Kasumi-1 (cell line): ENCODE results near the gene ZNF275.
"Not testable (repeated sequence)": the region's sequence is repeated elsewhere in the genome, so short reads cannot be mapped to it uniquely, and the experiment has no call there.

Experiments
- DNase-seq, 2 experiments: peaks; one replicate each; lab custom pipeline; 2025; lab: John Stamatoyannopoulos, UW

The ZNF275 gene

DNA sequence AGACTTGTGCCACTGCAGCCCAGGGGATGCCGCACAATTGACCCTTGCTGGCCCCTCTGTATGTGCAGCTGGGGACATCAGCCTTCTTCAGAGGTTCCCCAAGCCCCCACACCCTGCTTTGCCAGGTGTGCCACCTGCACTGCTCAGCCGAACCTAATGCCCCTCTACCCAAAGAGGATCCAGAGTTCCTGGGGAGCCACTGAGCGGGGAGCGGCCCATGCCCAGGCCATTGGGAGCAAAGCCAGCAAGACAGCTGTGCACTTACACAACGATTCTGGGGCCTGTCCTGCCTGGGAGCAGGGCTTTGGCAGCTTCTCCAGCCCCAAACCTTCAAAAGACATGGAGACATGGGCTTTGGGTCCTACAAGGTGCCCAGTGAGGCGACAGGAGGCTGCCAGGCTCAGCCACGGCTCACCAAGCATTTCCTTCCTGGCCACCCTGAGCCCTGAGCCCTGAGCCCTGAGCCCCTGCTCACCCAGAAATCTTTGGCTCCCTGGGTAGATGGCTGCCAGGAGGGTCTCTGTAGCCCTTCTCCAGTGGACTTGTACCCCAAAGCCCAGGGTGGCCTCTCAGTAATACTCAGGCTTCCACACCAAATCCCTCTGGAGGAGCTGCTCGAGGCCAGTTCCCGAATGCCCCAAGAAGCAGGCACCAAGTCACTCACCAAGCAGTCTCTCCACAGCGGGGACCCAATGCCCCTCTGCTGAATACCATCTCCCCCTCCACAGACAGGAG lies 54.2 kb downstream of the ZNF275 start:
- no peak for DNase-seq

DNA sequence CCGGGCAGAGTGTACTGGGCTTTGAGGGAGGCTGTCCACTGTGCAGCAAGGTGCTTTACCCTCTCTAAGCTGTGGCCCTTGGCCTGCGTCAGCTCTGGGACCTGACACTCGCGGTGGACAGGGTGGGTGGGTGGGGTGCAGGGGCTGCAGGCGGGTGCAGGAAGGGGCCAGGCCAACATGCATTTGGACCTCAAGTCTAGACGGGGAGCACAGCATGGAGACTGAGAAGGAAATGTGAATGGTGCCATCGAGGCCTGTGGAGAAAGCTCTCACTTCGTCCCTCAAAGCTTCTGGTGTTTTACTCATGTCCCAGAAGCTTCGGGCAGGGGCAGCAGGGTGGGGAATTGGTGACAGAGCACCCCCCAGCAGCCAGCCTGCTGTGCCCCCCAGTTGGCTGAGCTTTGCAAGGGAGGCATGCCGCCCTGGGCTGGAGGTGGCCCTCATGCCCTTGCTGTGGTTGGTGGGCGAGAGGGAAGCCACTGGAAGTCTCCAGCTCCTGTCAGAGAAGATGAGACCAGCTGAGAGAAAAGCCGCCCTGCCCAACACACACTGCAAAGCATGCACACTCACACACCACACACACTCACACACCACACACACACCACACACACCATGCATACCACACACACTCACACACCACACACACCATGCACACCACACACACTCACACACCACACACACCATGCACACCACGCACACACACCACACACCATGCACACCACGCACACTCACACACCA lies 54.9 kb downstream of the ZNF275 start:
- no peak for DNase-seq

DNA sequence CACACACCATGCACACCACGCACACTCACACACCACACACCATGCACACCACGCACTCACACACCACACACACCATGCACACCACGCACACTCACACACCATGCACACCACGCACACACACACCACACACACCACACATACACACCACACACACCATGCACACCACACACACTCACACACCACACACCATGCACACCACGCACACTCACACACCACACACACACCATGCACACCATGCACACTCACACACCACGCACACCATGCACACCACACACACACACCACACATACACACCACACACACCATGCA lies 55.5 kb downstream of the ZNF275 start:
- DNase-seq: not testable (repeated sequence)

DNA sequence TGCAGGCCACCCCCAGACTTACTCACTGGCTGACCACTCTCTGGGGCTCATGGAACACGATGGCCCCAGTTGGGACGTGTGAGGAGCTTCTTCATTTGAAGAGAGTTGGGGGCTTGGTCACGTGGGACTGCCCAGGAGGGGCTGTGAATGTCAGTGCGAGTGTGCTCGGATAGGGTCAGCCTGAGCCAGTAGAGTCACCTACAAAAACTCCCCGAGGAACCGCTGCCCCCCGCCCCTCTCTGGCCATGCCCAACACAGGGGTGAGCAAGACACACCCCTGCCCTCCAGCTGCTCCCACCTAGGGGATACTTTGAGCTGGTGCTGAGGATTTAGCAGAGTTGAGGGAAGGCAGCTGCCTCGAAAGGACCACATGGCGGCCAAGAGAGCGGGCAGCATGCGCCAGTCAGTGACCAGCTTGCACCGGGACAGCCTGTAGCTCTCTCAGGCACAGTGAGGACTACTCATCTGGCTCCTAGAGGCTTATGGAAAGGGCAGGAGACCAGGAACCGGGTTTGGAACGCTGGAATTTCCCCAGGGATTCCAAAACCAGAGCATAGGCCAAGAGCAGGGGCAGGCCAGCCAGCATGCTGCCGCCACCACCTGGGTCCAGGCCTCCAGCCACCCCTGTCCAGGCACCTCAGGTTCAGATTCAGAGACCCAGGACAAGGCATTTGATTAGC lies 58.8 kb downstream of the ZNF275 start:
- DNase-seq: no peak

DNA sequence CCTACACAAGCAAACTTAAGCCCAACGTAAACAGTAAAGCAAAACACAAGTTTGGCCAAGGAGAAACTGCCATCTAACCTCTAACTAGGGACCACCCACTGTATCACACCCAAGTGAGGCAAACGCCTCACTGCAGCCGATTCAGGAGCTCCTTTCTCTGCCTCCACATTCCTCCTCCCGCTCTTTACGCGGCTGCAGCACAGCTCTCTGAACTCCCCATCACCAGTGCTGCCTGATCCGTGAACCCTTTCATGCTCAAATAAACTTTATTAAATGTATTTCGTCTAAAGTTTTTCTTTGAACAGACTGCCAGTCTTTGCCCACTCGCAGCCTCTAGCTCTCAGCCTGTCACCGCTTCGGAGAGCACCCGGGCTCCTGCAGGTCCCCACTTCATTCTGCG lies 60.7 kb downstream of the ZNF275 start:
- no peak for DNase-seq

DNA sequence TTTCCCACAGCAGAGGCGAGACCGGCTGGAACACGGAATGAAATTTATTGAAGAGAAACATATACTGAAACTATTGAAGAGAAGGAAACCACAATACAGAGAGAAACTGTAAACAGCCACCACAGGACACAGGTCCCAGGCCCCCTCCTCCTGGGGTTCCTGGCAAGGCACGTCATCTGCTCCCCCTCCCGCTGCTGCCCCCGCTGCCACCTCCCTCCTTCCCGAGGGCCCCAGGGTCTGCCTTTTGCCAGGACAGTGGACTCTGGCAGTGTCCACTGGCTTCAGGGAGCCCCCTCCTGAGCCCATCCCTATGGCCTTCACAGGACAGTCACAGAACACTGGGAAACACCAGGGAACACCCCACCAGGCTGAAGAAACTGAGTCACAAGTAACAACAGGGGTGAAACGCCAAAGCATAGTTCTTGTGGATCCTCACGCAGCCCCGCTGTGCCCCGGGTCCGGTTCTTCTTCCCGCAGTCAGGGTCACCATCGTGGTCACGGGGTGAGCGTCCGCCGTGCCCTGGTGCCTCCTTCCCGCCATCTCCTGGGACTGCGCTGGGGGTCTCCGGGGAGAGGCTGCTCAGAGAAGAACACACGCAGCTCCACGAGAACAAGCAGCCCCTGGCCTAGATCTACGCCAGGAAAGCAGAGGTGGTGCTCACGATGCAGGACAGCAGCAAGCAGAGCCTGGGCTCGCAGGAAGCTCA lies 61.8 kb downstream of the ZNF275 start:
- DNase-seq: no peak

DNA sequence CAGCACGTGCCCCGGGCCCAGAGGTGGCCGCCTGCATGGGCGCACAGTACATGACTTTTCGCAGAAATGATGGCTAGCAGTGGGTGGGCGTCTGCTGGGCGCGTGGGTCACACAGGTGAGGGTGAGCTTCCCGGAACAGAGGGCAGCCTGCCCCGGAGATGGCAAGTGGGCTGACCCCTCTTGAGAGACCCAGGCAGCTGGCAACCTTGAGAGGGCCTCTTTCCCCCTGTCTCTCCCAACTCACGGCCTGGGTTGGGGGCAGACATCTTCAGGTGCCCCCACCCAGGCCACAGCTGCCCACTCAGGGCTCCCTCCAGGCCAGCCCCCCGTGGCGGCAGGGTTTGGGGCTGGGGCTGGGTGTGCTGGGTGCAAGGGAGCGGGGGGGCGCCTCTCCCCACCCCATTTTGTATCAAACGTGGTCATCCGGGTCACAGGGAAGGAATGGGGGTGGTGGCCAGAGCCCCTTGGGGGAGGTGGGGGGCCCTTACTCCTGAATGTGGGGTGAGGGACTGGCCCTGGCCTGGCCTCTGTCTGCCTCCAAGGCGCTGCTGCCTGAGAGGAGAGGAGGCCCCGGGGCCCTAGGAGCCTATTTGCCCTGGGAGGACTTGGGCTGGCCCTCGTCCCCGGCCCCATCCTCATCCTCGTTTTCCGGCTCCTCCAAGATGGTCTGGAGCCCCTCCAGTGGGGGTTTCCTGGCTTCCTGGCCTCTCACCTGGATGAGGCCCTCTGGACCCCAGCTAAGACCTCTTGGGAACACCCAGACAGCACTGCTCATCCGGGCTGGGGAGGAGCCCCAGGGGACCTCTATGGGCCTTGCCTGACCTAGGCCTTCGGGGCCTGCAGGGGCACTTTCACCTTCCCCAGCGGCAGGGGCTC lies 62.6 kb downstream of the ZNF275 start:
- DNase-seq: no peak

DNA sequence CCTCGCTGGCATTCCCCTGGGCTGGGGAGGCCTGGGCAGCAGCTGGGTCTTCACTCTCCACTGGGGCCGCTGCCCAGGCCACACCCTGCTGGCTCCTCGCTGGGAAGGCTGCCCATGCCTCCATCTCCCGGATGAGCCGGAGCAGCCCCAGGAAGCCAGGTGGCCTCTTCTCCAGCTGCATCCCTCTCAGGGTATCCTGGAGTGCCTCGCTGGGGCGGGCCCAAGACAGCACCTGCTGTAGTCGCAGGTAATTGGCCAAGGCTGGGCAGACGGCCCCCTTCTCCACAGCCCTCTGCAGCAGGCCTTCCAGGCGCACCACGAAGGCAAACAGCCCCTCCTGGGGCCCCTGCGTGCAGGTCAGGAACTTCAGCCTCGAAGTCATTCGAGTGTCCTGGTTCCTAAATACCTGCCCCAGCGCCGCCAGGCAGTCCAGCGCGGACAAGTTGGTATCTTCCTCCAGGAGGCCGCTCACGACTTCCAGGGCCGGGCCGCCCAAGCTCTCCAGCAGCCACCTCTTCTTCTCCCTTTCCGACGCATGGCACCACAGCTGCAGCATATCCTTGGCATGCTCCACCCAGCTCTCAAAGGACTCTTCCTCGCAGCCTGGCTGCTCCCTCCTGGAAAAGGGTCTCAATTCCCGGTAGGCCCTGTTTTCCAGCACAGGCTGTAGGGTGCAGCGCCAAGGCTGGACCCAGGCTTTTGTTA lies 63.5 kb downstream of the ZNF275 start:
- no peak for DNase-seq

DNA sequence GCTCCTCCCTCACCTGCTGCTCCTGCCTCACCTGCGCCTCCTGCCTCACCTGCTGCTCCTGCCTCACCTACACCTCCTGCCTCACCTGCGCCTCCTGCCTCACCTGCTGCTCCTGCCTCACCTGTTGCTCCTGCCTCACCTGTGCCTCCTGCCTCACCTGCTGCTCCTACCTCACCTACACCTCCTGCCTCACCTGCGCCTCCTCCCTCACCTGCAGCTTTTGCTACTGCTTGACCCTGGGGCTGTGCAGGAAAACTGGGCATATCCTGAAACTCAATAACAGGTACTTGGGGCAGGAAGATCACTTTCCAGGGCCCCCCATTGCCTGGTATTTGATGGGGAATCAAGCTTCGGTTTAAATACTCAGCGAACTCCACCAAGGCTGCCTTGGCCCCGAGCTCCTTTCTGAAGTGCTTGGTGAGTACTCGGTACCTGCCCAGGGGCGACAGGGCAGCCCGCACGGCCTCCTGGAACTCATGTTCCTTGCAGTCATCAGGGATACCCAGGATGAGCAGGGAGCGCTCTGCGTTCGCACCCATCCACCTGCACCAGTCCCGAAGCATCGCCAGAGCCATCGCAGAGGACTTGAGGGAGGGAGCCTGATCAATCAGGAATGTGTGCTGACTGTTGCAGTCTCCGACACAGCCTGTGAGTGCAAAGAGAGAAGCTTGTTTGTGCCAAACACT lies 64.5 kb downstream of the ZNF275 start:
- DNase-seq: no peak

DNA sequence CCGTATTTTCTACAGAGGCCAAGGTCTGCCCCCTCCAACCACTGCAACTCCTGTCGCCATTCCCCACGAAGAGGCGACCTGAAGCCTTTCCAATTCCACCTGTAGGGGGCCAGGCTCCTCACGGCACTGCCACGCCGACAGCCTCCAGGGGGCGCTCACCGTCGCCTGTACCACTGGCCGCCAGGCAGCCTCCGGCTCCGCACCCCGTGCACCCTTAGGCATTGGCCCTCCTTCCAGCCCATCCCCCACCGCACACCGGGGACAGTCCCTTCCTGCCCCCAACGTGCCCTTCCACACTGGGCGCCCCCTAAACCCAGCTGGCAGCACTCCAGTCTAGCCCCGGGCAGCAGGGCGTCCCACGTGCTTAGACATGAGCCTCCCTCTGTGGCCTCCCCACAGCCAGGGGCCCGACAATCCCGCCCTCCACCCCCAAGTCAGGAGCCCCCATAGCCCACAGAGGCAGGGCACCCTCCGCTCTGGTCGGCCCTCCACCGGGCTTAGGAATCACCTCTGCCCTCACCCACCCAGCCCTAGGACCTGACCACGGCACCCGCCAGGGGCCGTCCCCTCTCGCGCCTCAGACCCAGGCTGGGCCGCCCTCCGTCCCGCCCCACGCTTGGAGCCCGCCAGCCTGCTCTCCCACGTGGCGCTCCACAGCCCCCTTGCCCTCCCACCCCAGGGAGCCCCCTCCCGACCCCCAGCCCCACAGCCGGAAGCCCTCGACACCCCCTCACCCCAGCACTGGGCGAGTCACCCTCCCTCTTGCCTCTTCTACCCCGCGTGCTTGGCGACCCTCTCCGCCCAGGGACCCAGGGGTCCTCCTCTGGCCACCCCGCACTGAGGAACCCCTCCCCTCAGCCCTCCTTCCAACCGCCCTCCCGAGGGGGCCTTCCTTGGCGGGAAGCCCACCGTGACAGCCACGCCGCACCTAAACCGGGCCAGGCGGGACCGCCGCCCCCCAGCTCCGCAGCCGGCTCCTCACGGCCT lies 66.5 kb downstream of the ZNF275 start:
- peak; percentile 34 to 45 for DNase-seq

DNA sequence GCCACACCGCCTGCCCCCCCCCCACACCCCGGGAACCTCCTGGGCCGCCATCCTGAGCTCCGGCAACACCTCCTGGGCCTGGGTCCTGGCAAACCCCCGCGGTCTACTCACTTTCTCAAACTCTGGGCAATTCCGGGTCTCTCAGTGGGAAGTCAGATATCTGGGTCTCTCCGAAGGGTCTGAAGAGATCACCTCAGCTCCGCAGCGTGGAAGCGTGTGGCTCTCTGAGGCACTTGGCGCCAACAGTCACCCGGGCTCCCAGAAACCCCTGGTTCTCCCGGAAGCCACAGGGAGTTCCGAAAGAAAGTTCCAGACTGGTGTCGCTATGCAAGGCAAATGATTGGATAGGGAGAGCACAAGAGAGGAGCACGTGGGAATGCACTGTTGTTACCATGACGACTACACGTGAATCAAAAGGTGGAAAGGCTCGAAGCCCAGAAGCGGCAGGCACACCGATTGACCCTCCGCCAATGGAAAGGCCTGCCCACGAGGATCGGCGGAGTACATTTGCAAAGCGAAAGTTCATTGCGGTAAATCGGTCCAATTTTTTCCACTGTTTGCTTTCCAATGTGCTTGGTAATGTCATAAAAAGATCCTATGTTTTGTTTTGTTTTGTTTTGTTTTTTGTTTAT lies 67.3 kb downstream of the ZNF275 start, which contains the start of gene PNMA6E:
PNMA6E (minus strand) TSS at position 218 of the 632 bp plus-strand sequence. CDS start 2,501 bp downstream, outside the sequence.
- no peak for DNase-seq
